HepG2 (cell line): ENCODE data around the gene SLCO2B1. TPM values are rescaled to one million over a fixed set of nuclear protein-coding genes. Genes with fewer than 3 reads are reported as not detected.
A peak's percentile ranks its signal among the peaks of the same experiment; 100 is the strongest.

Experiments used
- ATAC-seq: fragments of 200-7000 bp; cut with Tn5 transposase; 3 replicates; pipeline ENCODE4 v1.9.1; 2020; ENCODE audit warnings: mild to moderate bottlenecking, moderate library complexity
- BruUV-seq: library from RNA; stranded (reverse); fragments of 400-500 nt; replicated peaks from 2 replicates; lab custom pipeline; 2021; lab: Mats Ljungman, UMichigan
- CTCF ChIA-PET: fragments of 300-600 bp; formaldehyde crosslinking; extraction: SDS; loops from one replicate; lab custom pipeline; 2021; ENCODE audit warnings: low total read pairs, inconsistent platforms, low intra/inter-chr PET ratio; lab: Yijun Ruan, JAX
- POLR2A ChIA-PET: fragments of 350-600 bp; sonication (Branson Sonifier 250); formaldehyde crosslinking; loops from one replicate; lab custom pipeline; 2020; ENCODE audit warnings: antibody characterized with exemption, inconsistent platforms; lab: Yijun Ruan, JAX
- DNase-seq: peaks from one replicate; pipeline ENCODE4 v3.0.0-alpha.2; 2015; ENCODE audit warnings: low spot score
- FAIRE-seq: peaks from 3 replicates; lab custom pipeline; 2011; peaks lifted over from hg19 to GRCh38; lab: Jason Lieb, UNC
- H2AFZ ChIP-seq: one replicate; pipeline ENCODE4 v1.6.1; 2011; ENCODE audit warnings: low read length, inconsistent platforms
- H3K27ac ChIP-seq: fragments of 300-600 bp; 3 replicates; pipeline ENCODE4 v1.8.0; 2011; ENCODE audit warnings: mixed run types, mild to moderate bottlenecking, mixed read lengths, low read length, inconsistent platforms; ENCODE audit not compliant: insufficient read depth; ENCODE audit errors: extremely low read length
- H3K27me3 ChIP-seq, 2 experiments: fragments of 200-600 bp in 1 of 2; 2 replicates in 1 of 2; 3 replicates in 1 of 2; pipeline versions ENCODE4 v1.6.0 to v1.8.0; 2011; ENCODE audit warnings: low read length in 2 of 2, mild to moderate bottlenecking in 2 of 2, moderate library complexity in 2 of 2, inconsistent platforms in 1 of 2; ENCODE audit not compliant: insufficient read depth in 2 of 2, control insufficient read depth in 1 of 2
- H3K36me3 ChIP-seq, 2 experiments: fragments of 200-600 bp in 1 of 2; replicated peaks in 1 of 2; 2 replicates in 1 of 2; 3 replicates in 1 of 2; pipeline versions ENCODE4 v1.5.1 to v1.8.0; 2011; ENCODE audit warnings: low read length in 2 of 2, inconsistent platforms in 1 of 2; ENCODE audit not compliant: insufficient read depth in 2 of 2, control insufficient read depth in 1 of 2
- H3K4me1 ChIP-seq: 2 replicates; pipeline ENCODE4 v1.5.1; 2012; ENCODE audit warnings: low read length, inconsistent platforms; ENCODE audit not compliant: insufficient read depth
- H3K4me2 ChIP-seq: 2 replicates; pipeline ENCODE4 v1.6.0; 2011; ENCODE audit warnings: low read depth, low read length, inconsistent platforms
- H3K4me3 ChIP-seq, 3 experiments: fragments of 200-600 bp in 1 of 3; sonication (generic), shearing (Covaris generic) in 1 of 3; replicated peaks in 1 of 3; 2 replicates each; pipeline ENCODE4 v1.5.1; 2011 to 2016; ENCODE audit warnings: low read length in 3 of 3, inconsistent platforms in 2 of 3, low read depth in 2 of 3, mild to moderate bottlenecking in 2 of 3, control low read depth in 1 of 3, mixed read lengths in 1 of 3; ENCODE audit not compliant: insufficient read depth in 1 of 3
- H3K79me2 ChIP-seq: one replicate; pipeline ENCODE4 v1.6.1; 2011; ENCODE audit warnings: low read length, inconsistent platforms; ENCODE audit not compliant: insufficient read depth
- H3K9ac ChIP-seq: 2 replicates; pipeline ENCODE4 v1.6.0; 2011; ENCODE audit warnings: mild to moderate bottlenecking, low read depth, low read length, inconsistent platforms; ENCODE audit not compliant: insufficient read depth
- H3K9me3 ChIP-seq: 2 replicates; pipeline ENCODE4 v1.5.1; 2012; ENCODE audit warnings: mild to moderate bottlenecking, low read length
- H4K20me1 ChIP-seq: 2 replicates; pipeline ENCODE4 v1.6.0; 2011; ENCODE audit warnings: inconsistent platforms, mild to moderate bottlenecking, low read length, moderate library complexity; ENCODE audit not compliant: insufficient read depth
- SCMH1 ChIP-seq: sonication (generic); formaldehyde crosslinking; IDR thresholded peaks from 2 replicates; pipeline ENCODE4 v1.9.0; 2021; ENCODE audit warnings: missing genetic modification reagents, mild to moderate bottlenecking, borderline replicate concordance
- ZFP82 ChIP-seq: sonication (generic); formaldehyde crosslinking; IDR thresholded peaks from 2 replicates; pipeline ENCODE4 v1.5.1; 2020; ENCODE audit warnings: mild to moderate bottlenecking, missing genetic modification reagents, borderline replicate concordance
- ZNF224 ChIP-seq: sonication (generic); formaldehyde crosslinking; IDR thresholded peaks from 2 replicates; pipeline ENCODE4 v1.5.0; 2020; ENCODE audit warnings: mild to moderate bottlenecking, missing genetic modification reagents
- ZNF572 ChIP-seq: sonication (generic); formaldehyde crosslinking; IDR thresholded peaks from 2 replicates; pipeline ENCODE4 v1.5.1; 2020; ENCODE audit warnings: mild to moderate bottlenecking, missing genetic modification reagents
- ZNF879 ChIP-seq: sonication (generic); formaldehyde crosslinking; IDR thresholded peaks from 2 replicates; pipeline ENCODE4 v1.8.1; 2023; ENCODE audit warnings: missing genetic modification reagents
- ZSCAN25 ChIP-seq: sonication (generic); formaldehyde crosslinking; IDR thresholded peaks from 2 replicates; pipeline ENCODE4 v1.8.0; 2022; ENCODE audit warnings: mild to moderate bottlenecking, missing genetic modification reagents
- WGBS: methylation state at CpG from one replicate; pipeline ENCODE4 v1.1.6; 2017; ENCODE audit warnings: low lambda C conversion rate; 5-methylcytosine and 5-hydroxymethylcytosine counted together
- in situ Hi-C: cut with HindIII; loops from 2 replicates; pipeline ENCODE4 v1.10.0; 2017; ENCODE audit warnings: low pct_unique_long_range_greater_than_20kb; ENCODE audit not compliant: extremely low pct_ligation_motif_present
- intact Hi-C: fragments of 100-400 bp; cut with micrococcal nuclease; formaldehyde crosslinking; loops from one replicate; pipeline ENCODE4 v1.10.0; 2022; ENCODE audit not compliant: unreplicated experiment
- polyA plus RNA-seq, 8 experiments: library from polyadenylated mRNA; depleted of rRNA in 3 of 8; stranded (reverse) in 7 of 8; unstranded in 1 of 8; fragments of >200 nt; fragmentation: Illumina TruSeq in 4 of 8; extraction: Trizol in 4 of 8; gene quantifications; 2 replicates each; pipeline versions ENCODE4 v1.2.1 to v1.2.3, GENCODE V29; 2011 to 2016; ENCODE audit warnings: low read depth in 4 of 8, missing spikeins in 1 of 8, mixed read lengths in 1 of 8; ENCODE audit not compliant: insufficient read depth in 1 of 8
- total RNA-seq, 5 experiments: library from RNA; depleted of rRNA; stranded (reverse); fragments of >200 nt; fragmentation: Illumina TruSeq; extraction: Trizol; gene quantifications; 2 replicates each; pipeline ENCODE4 v1.2.3, GENCODE V29; 2016; ENCODE audit warnings: low read depth in 1 of 5
- TF ChIP-seq, protein P1 (sequence below): IDR thresholded peaks from 2 replicates; pipeline ENCODE4 v1.6.1; 2016; ENCODE audit warnings: control low read depth

The SLCO2B1 gene
- total and polyA plus RNA-seq, 2 of the 13 experiments (the other 11 are each of a cell fraction or from before 2014, with no cell fraction given), result 15.3 to 19.8 TPM

DNA sequence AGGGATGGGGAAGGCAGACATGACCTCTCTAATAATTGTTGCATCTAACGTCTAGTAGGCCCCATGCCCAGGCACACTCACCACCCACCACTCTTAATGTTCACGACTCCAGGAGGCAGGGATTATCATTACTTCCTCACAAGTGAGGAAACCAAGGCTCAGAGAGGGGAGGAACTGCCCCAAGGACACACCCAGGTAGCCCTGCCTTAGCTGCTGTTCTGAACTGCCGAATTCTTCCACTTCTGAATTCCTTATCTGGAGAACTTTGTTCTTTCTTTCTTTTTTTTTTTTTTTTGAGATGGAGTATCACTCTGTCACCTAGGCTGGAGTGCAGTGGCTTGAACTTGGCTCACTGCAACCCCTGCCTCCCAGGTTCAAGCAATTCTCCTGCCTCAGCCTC is 16.7 kb downstream of the SLCO2B1 start:
- Histone ChIP-seq H3K27ac (peak overlapping the region; percentile 95), H4K20me1 (no peaks in the 10 kb centered on the region), H3K4me3 (no peak overlapping the region), H3K4me1 (peaks cover 97% of the 10 kb centered on the region), H3K36me3 (no peaks in the 10 kb centered on the region; a peak in 1 of 5 replicates), H3K9me3 (no peaks in the 10 kb centered on the region), H3K27me3 (no peaks in the 10 kb centered on the region), H2AFZ (no peak overlapping the region), H3K79me2 (no peaks in the 10 kb centered on the region)
- no TSS peak for BruUV-seq
- in situ Hi-C loops, result no loop called here
- DNase-seq (no peak), ATAC-seq (no peak), FAIRE-seq (no peak)
- CTCF ChIA-PET, result interaction anchor here (1.0 kb wide), 1 partner anchor 11 kb away, joined by 3 read pairs; no protein-coding TSS in a partner anchor
- WGBS, result 89% methylated on average over 3 of the region's 3 CpGs
- intact Hi-C loops, result loop anchor here (1.0 to 2.0 kb wide), 2 partner anchors 11 to 37 kb away; no protein-coding TSS in a partner anchor
- no peak for TF ChIP-seq ZNF224
- TF ChIP-seq ZSCAN25 (CRISPR knock-in tag), result no peak
- no peak for TF ChIP-seq ZNF879 (CRISPR knock-in tag)
- no peak for TF ChIP-seq ZFP82
- no peak for TF ChIP-seq ZNF572 (CRISPR knock-in tag)
- no peak for TF ChIP-seq SCMH1 (CRISPR knock-in tag)
- TF ChIP-seq, protein P1, sequence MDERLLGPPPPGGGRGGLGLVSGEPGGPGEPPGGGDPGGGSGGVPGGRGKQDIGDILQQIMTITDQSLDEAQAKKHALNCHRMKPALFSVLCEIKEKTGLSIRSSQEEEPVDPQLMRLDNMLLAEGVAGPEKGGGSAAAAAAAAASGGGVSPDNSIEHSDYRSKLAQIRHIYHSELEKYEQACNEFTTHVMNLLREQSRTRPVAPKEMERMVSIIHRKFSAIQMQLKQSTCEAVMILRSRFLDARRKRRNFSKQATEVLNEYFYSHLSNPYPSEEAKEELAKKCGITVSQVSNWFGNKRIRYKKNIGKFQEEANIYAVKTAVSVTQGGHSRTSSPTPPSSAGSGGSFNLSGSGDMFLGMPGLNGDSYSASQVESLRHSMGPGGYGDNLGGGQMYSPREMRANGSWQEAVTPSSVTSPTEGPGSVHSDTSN (CRISPR knock-in tag), result no peak
- TF ChIP-seq, all 625 proteins: peak for 0
- peak overlapping the region; percentile 33; the same call in 1 of the 2 replicates for H3K9ac ChIP-seq
- POLR2A ChIA-PET, result interaction anchor here (1.0 to 6.8 kb wide), 6 partner anchors 8 to 36 kb away, joined by 4 to 174 read pairs (median 26); partner anchors contain the start of gene SLCO2B1
- no peak overlapping the region for H3K4me2 ChIP-seq
